Measurements from ENCODE around the gene BUB3.
"Not testable (repeated sequence)": the region's sequence is repeated elsewhere in the genome, so short reads cannot be mapped to it uniquely, and the experiment has no call there.

BUB3 gene

GRCh38 chr10:123154711-123155505 is 706 bp downstream of the BUB3 start:
- peak in 3 of 4 experiments; percentile 47 to 68 (median 54) for DNase-seq

- no peak for DNase-seq
Observed at GRCh38 chr10:123156078-123156477, 1.9 kb downstream of the BUB3 start.

- DNase-seq = no peak
Observed at GRCh38 chr10:123157210-123157609, 3.0 kb downstream of the BUB3 start.

GRCh38 chr10:123158682-123159081 is 4.5 kb downstream of the BUB3 start:
- DNase-seq = no peak

GRCh38 chr10:123160311-123160980 is 6.2 kb downstream of the BUB3 start:
- DNase-seq = no peak

- no peak for DNase-seq
Observed at GRCh38 chr10:123164319-123164718, 10.1 kb downstream of the BUB3 start.

- DNase-seq = no peak
Observed at GRCh38 chr10:123165445-123166072, 11.4 kb downstream of the BUB3 start.

GRCh38 chr10:123166618-123167017 is 12.4 kb downstream of the BUB3 start:
- no peak for DNase-seq

- no peak for DNase-seq
Observed at GRCh38 chr10:123170961-123171360, 16.8 kb downstream of the BUB3 start.

GRCh38 chr10:123171616-123172015 is 17.4 kb downstream of the BUB3 start:
- DNase-seq = not testable (repeated sequence)

- DNase-seq = no peak
Observed at GRCh38 chr10:123175389-123176387, 21.5 kb downstream of the BUB3 start.

- not testable (repeated sequence) for DNase-seq
Observed at GRCh38 chr10:123178390-123178789, 24.2 kb downstream of the BUB3 start.

- DNase-seq = no peak
Observed at GRCh38 chr10:123180101-123181090, 26.2 kb downstream of the BUB3 start.

GRCh38 chr10:123183724-123184123 is 29.5 kb downstream of the BUB3 start:
- DNase-seq = no peak

GRCh38 chr10:123187781-123188180 is 33.6 kb downstream of the BUB3 start:
- no peak for DNase-seq

- DNase-seq = no peak
Observed at GRCh38 chr10:123191886-123192285, 37.7 kb downstream of the BUB3 start.

- DNase-seq = no peak
Observed at GRCh38 chr10:123194056-123194455, 39.9 kb downstream of the BUB3 start.

- no peak for DNase-seq
Observed at GRCh38 chr10:123200531-123200930, 46.3 kb downstream of the BUB3 start.

GRCh38 chr10:123202506-123202905 is 48.3 kb downstream of the BUB3 start:
- no peak for DNase-seq

- no peak for DNase-seq
Observed at GRCh38 chr10:123203393-123204126, 49.4 kb downstream of the BUB3 start.
